HEK293 (cell line): ENCODE data around the gene TSPEAR.
"Not testable (repeated sequence)": the region's sequence is repeated elsewhere in the genome, so short reads cannot be mapped to it uniquely, and the experiment has no call there.

ENCODE experiments used
- CTCF ChIA-PET: fragments of 350-600 bp; formaldehyde crosslinking; extraction: SDS; loops from one replicate; lab custom pipeline; 2021; ENCODE audit warnings: antibody characterized with exemption; lab: Yijun Ruan, JAX
- POLR2A ChIA-PET: fragments of 300-600 bp; formaldehyde crosslinking; extraction: SDS; loops from one replicate; lab custom pipeline; 2020; ENCODE audit warnings: antibody characterized with exemption, inconsistent platforms; lab: Yijun Ruan, JAX
- H3K27ac ChIP-seq: fragments of 200-500 bp; sonication (Bioruptor generic); 2 replicates; pipeline ENCODE4 v1.5.1; 2014; ENCODE audit warnings: low read depth, low read length, control low read depth, inconsistent platforms; ENCODE audit errors: extremely low read depth
- H3K36me3 ChIP-seq, 2 experiments: fragments of 200-500 bp in 1 of 2; sonication (Bioruptor generic) in 1 of 2; 1 replicate in 1 of 2; 2 replicates in 1 of 2; pipeline ENCODE4 v1.5.1; 2014 to 2017; ENCODE audit warnings: inconsistent platforms in 2 of 2, low read length in 2 of 2; ENCODE audit not compliant: control insufficient read depth in 2 of 2, insufficient read depth in 1 of 2
- H3K4me1 ChIP-seq: fragments of 200-500 bp; sonication (Bioruptor generic); 2 replicates; pipeline ENCODE4 v1.5.1; 2014; ENCODE audit warnings: mild to moderate bottlenecking, low read length, inconsistent platforms; ENCODE audit not compliant: control insufficient read depth, insufficient read depth
- H3K4me3 ChIP-seq: 2 replicates; pipeline ENCODE4 v1.5.1; 2011; ENCODE audit warnings: low read depth, mild to moderate bottlenecking, control low read depth, low read length, moderate library complexity
- H3K9me3 ChIP-seq: fragments of 200-500 bp; sonication (Bioruptor generic); 2 replicates; pipeline ENCODE4 v1.5.1; 2014; ENCODE audit warnings: low read depth, low read length, inconsistent platforms; ENCODE audit not compliant: control insufficient read depth, insufficient read depth
- BCL11A ChIP-seq: fragments of 450-650 bp; formaldehyde crosslinking; IDR thresholded peaks from 2 replicates; pipeline ENCODE4 v1.5.1; 2016; ENCODE audit warnings: low read depth, missing biosample characterization, missing genetic modification characterization
- EGR2 ChIP-seq: fragments of 450-650 bp; formaldehyde crosslinking; IDR thresholded peaks from 2 replicates; pipeline ENCODE4 v1.5.1; 2016; ENCODE audit warnings: low read depth, missing biosample characterization, missing genetic modification characterization
- GLIS1 ChIP-seq: fragments of 450-650 bp; formaldehyde crosslinking; IDR thresholded peaks from 2 replicates; pipeline ENCODE4 v1.5.1; 2016; ENCODE audit warnings: missing biosample characterization, missing genetic modification characterization
- INSM2 ChIP-seq: fragments of 450-650 bp; formaldehyde crosslinking; IDR thresholded peaks from 2 replicates; pipeline ENCODE4 v1.5.1; 2016; ENCODE audit warnings: missing biosample characterization, missing genetic modification characterization
- SP2 ChIP-seq: fragments of 450-650 bp; formaldehyde crosslinking; IDR thresholded peaks from 2 replicates; pipeline ENCODE4 v1.5.1; 2016; ENCODE audit warnings: missing biosample characterization, missing genetic modification characterization
- ZBTB6 ChIP-seq: fragments of 450-650 bp; formaldehyde crosslinking; IDR thresholded peaks from 2 replicates; pipeline ENCODE4 v1.5.1; 2017; ENCODE audit warnings: missing biosample characterization, missing genetic modification characterization
- ZFHX2 ChIP-seq: fragments of 450-650 bp; formaldehyde crosslinking; conservative IDR thresholded peaks from 2 replicates; pipeline ENCODE4 v1.5.1; 2016; ENCODE audit warnings: missing biosample characterization, missing genetic modification characterization
- ZIC2 ChIP-seq: fragments of 450-650 bp; formaldehyde crosslinking; IDR thresholded peaks from 2 replicates; pipeline ENCODE4 v1.5.1; 2016; ENCODE audit warnings: missing biosample characterization, missing genetic modification characterization
- ZNF398 ChIP-seq: fragments of 450-650 bp; formaldehyde crosslinking; IDR thresholded peaks from 2 replicates; pipeline ENCODE4 v1.5.1; 2017; ENCODE audit warnings: missing biosample characterization, missing genetic modification characterization
- ZNF555 ChIP-seq: fragments of 450-650 bp; formaldehyde crosslinking; conservative IDR thresholded peaks from 2 replicates; pipeline ENCODE4 v1.5.1; 2017; ENCODE audit warnings: missing biosample characterization, mild to moderate bottlenecking, missing genetic modification characterization, inconsistent platforms

The TSPEAR gene

GRCh38 chr21:44637851-44638348 lies 73.5 kb downstream of the TSPEAR start:
- H3K27ac ChIP-seq, CTCF ChIA-PET, POLR2A ChIA-PET, H3K36me3 ChIP-seq, H3K4me3 ChIP-seq, H3K4me1 ChIP-seq, H3K9me3 ChIP-seq: not testable (repeated sequence)
- TF ChIP-seq ZIC2 (tag by site-specific recombination), result peak; percentile 5; the same call in 1 of the 2 replicates

- H3K27ac ChIP-seq, result no peak within 1 kb of the TSS
- TF ChIP-seq ZNF398 (peak; percentile 35; the same call in 1 of the 2 replicates), EGR2 (peak; percentile 31; the same call in 1 of the 2 replicates), ZFHX2 (tag by site-specific recombination) (peak; percentile 51), SP2 (tag by site-specific recombination) (no peak), BCL11A (tag by site-specific recombination) (no peak), GLIS1 (tag by site-specific recombination) (peak; percentile 26; the same call in 1 of the 2 replicates), ZIC2 (tag by site-specific recombination) (peak; percentile 81)
- ChIA-PET POLR2A (no interaction called here), CTCF (no interaction called here)
- no peak within 1 kb of the TSS for H3K4me3 ChIP-seq
- no peaks in the 10 kb centered on the region for H3K36me3 ChIP-seq
- no peaks in the 10 kb centered on the region for H3K4me1 ChIP-seq
- H3K9me3 ChIP-seq, result no peaks in the 10 kb centered on the region
Observed at GRCh38 chr21:44637018-44637850, 74.1 kb downstream of the TSPEAR start, which contains the start of gene KRTAP10-10. Gene KRTAP10-10 (plus strand): TSS chr21:44637356. CDS start chr21:44637418, 62 bp downstream.

GRCh38 chr21:44636209-44637017 lies 75.0 kb downstream of the TSPEAR start:
- POLR2A ChIA-PET, result no interaction called here

More at GRCh38 chr21:44636209-44637017, 75.0 kb downstream of the TSPEAR start:
- Histone ChIP-seq H3K27ac (no peak overlapping the region), H3K4me1 (no peaks in the 10 kb centered on the region), H3K36me3 (no peaks in the 10 kb centered on the region), H3K9me3 (no peaks in the 10 kb centered on the region), H3K4me3 (no peak overlapping the region)
- no peak for TF ChIP-seq ZBTB6
- no peak for TF ChIP-seq ZNF555 (tag by site-specific recombination)
- no peak for TF ChIP-seq INSM2 (tag by site-specific recombination)
- CTCF ChIA-PET, result interaction anchor here (0.6 kb wide), 1 partner anchor 1795 kb away, joined by 3 read pairs; no protein-coding TSS in a partner anchor
